ENCODE data around the gene ABHD11. TPM values are rescaled to one million over a fixed set of nuclear protein-coding genes. Genes with fewer than 3 reads are reported as not detected.
"Not testable (repeated sequence)": the region's sequence is repeated elsewhere in the genome, so short reads cannot be mapped to it uniquely, and the experiment has no call there.

ABHD11 gene
- total and polyA plus RNA-seq, 7 donors = 5.4 to 91.3 (median 13.0) TPM

DNA sequence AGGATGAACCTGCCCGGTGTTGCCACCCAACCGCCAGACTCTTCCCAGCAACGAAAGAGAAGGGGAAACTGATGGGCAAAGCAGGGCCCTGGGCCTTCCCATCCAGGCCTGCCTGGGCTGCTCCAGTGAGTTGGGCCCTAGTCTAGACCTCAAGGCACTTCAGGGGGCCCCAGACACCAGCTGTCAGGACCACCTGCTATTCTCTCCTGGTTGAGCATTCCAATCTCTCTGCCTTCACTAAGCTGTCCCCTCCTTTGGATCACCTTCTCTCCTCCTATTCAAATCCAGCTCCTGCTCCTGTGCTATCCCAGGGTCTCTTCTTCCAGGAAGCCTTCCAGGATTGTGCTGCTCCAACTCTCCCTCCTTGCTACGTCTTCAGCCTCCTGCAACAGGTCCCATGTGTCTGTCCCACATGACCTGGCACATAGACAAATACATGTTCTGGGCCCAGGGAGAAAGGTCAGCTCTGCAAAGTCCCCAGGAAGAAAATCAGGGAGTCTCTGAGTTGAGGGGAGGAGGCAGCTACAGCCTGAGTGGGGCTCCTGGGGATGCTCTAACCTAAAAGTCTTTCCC is 22.2 kb downstream of the ABHD11 start:
- 75 to 77% methylated on average over 4 of the region's 4 CpGs for WGBS, 2 donors
- no peaks in the 10 kb centered on the region for H3K27me3 ChIP-seq
- no peak for TF ChIP-seq POLR2A (IDR thresholded peaks at IDR 0.05)
- TF ChIP-seq EP300 (IDR thresholded peaks at IDR 0.05) = no peak
- TF ChIP-seq, protein P1, sequence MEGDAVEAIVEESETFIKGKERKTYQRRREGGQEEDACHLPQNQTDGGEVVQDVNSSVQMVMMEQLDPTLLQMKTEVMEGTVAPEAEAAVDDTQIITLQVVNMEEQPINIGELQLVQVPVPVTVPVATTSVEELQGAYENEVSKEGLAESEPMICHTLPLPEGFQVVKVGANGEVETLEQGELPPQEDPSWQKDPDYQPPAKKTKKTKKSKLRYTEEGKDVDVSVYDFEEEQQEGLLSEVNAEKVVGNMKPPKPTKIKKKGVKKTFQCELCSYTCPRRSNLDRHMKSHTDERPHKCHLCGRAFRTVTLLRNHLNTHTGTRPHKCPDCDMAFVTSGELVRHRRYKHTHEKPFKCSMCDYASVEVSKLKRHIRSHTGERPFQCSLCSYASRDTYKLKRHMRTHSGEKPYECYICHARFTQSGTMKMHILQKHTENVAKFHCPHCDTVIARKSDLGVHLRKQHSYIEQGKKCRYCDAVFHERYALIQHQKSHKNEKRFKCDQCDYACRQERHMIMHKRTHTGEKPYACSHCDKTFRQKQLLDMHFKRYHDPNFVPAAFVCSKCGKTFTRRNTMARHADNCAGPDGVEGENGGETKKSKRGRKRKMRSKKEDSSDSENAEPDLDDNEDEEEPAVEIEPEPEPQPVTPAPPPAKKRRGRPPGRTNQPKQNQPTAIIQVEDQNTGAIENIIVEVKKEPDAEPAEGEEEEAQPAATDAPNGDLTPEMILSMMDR (IDR thresholded peaks at IDR 0.05) = no peak
- no peak for TF ChIP-seq POLR2AphosphoS5 (IDR thresholded peaks at IDR 0.05)
- H3K4me3 ChIP-seq = no peak overlapping the region
- intact Hi-C loops (cut with DNase I) = loop anchor here (5.0 kb wide), 1 partner anchor 49 kb away; the partner anchor contains the start of gene VPS37D
- H3K27ac ChIP-seq = peak overlapping the region; percentile 67 to 85 (median 76)
- no peaks in the 10 kb centered on the region for H3K9me3 ChIP-seq
- peaks cover 0 to 54% (median 41%) of the 10 kb centered on the region in 4 donors for H3K4me1 ChIP-seq
- H3K36me3 ChIP-seq = no peaks in the 10 kb centered on the region
- DNase-seq = no peak

DNA sequence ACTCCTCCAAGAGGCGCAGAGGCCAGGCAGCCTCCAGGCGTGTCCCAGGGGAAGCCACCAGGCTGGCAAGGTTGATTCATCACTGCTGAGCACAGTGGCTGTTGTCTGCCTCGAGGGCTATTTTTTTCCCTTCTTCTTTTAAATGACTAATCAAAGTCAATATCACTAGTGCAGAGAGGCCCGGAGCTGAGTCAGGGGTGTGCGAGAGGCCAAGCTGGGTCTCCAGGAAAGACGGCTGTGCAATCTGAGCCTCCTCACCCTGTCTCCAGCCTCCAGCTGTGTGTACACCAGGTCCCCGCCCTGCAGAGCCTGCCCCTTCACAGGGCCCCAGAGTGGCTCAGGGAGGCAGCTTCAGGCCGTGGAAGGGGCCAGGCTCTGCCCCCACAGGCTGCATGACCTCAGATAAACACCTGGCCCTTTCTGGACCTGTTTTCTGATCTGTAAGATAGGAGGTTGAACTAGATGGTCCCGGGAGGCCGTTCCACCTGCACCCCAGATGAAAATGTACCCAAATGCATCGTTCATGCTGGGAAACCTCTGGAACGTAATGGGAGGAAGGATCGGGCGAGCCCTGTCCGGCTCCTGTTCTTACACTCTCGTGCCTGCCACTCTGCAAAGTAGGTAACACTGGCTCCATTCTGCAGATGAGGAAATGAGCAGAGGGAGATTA is 22.8 kb downstream of the ABHD11 start:
- Histone ChIP-seq H3K4me3 (no peak overlapping the region), H3K27ac (peak overlapping the region; percentile 67 to 85 (median 76)), H3K9me3 (no peaks in the 10 kb centered on the region), H3K27me3 (no peaks in the 10 kb centered on the region), H3K36me3 (no peaks in the 10 kb centered on the region), H3K4me1 (peaks cover 0 to 49% (median 41%) of the 10 kb centered on the region in 4 donors)
- no peak for DNase-seq
- intact Hi-C loops (cut with DNase I) = loop anchor here (5.0 kb wide), 1 partner anchor 48 kb away; the partner anchor contains the start of gene VPS37D
- WGBS, 2 donors = 28 to 46% methylated on average over 16 of the region's 16 CpGs
- TF ChIP-seq EP300 (IDR thresholded peaks at IDR 0.05) = no peak
- no peak for TF ChIP-seq POLR2AphosphoS5 (IDR thresholded peaks at IDR 0.05)
- TF ChIP-seq, protein P1 (IDR thresholded peaks at IDR 0.05) = no peak
- no peak for TF ChIP-seq POLR2A (IDR thresholded peaks at IDR 0.05)

DNA sequence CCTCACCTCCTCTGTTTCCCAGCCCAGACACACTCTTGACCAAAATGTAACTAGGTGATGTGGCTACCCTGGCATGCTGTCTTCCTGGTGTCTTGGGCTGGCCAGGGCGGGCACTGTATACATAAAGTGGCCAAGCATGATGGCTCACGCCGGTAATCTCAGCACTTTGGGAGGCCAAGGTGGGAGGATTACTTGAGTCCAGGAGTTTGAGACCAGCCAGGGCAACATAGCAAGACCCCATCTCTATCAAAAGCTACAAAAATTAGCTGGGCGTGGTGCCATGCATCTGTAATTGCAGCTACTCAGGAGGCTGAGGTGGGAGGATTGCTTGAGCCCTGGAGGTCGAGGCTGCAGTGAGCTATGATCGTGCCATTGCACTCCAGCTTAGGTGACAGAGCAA is 25.3 kb downstream of the ABHD11 start:
- H3K27ac ChIP-seq; H3K27me3 ChIP-seq; H3K4me3 ChIP-seq; H3K36me3 ChIP-seq; DNase-seq; H3K9me3 ChIP-seq; intact Hi-C loops (cut with DNase I): not testable (repeated sequence)
- 93 to 95% methylated on average over 6 of the region's 6 CpGs for WGBS, 2 donors
- peaks cover 0 to 33% (median 31%) of the 10 kb centered on the region in 4 donors for H3K4me1 ChIP-seq

DNA sequence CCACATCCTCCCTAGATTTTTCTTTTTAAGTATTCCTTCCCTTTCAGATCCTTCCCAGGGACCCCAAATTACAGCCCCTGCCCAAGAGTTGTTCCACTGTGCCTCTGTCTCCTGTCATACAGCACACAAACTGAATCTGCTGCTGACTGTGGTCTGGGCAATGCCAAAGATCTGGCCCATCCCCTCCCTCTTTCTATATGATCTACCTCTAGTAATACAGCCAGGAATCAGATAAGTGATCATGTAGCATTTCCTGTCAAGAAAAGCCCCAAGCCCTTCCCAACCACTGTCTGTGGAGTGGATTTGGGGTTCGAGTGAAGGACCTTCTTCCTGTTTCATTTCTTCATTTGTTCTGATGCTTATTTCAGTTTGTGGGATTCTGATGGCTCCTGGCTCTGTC is 25.8 kb downstream of the ABHD11 start:
- no peaks in the 10 kb centered on the region for H3K27me3 ChIP-seq
- H3K4me1 ChIP-seq = peaks cover 0 to 28% (median 26%) of the 10 kb centered on the region in 4 donors
- intact Hi-C loops (cut with DNase I) = no loop called here
- TF ChIP-seq POLR2AphosphoS5 (IDR thresholded peaks at IDR 0.05) = no peak
- TF ChIP-seq, protein P1 (IDR thresholded peaks at IDR 0.05) = no peak
- no peak for TF ChIP-seq EP300 (IDR thresholded peaks at IDR 0.05)
- no peak for TF ChIP-seq POLR2A (IDR thresholded peaks at IDR 0.05)
- no peak overlapping the region for H3K4me3 ChIP-seq
- no peaks in the 10 kb centered on the region for H3K36me3 ChIP-seq
- WGBS, 2 donors = 68 to 90% methylated on average over 1 of the region's 1 CpG
- no peak overlapping the region for H3K27ac ChIP-seq
- DNase-seq = no peak
- H3K9me3 ChIP-seq = no peaks in the 10 kb centered on the region

DNA sequence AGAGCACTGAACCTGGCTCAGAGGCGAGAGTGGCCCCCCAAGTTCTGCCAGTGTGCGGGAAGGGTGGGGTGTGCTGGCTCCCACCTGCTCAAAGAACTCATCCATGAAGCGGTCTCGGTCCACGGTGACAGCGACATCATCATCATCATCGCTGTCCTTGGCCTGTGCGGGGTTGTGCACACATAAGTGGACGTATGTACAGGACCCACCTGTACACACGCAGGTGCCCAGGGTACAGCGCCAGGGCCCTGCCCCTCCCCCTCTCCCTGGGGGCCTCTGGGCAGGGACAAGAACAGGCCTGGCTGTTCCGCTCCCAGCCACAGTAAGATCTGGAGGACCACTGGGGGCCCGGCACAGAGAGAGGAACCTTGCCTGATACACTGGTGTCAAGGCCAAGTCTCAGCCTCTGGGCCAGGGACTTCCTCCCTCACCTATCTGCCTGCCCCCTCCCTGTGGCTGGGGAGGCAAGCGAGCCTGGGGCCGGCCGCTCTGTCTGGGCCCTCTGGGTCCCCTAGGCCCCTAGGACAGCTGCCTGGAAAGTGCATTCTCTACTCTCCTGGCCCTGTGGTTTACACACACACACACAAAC is 29.5 kb downstream of the ABHD11 start:
- DNase-seq = no peak
- H3K36me3 ChIP-seq = no peaks in the 10 kb centered on the region
- H3K9me3 ChIP-seq = no peaks in the 10 kb centered on the region
- peaks cover 0 to 21% (median 16%) of the 10 kb centered on the region in 4 donors for H3K4me1 ChIP-seq
- H3K27me3 ChIP-seq = no peaks in the 10 kb centered on the region
- no peak overlapping the region for H3K4me3 ChIP-seq
- TF ChIP-seq, protein P1 (IDR thresholded peaks at IDR 0.05) = no peak
- TF ChIP-seq POLR2A (IDR thresholded peaks at IDR 0.05) (no peak), EP300 (IDR thresholded peaks at IDR 0.05) (no peak), POLR2AphosphoS5 (IDR thresholded peaks at IDR 0.05) (no peak)
- 94% methylated on average over 16 of the region's 16 CpGs for WGBS, 2 donors
- H3K27ac ChIP-seq = no peak overlapping the region
- intact Hi-C loops (cut with DNase I) = no loop called here
